Putamen (tissue), 1 donor: Measurements from ENCODE around the gene CIZ1.
"Not testable (repeated sequence)": the region's sequence is repeated elsewhere in the genome, so short reads cannot be mapped to it uniquely, and the experiment has no call there.

ENCODE experiments used
- DNase-seq: peaks from one replicate; pipeline ENCODE4 v3.0.0-alpha.2; 2016; ENCODE audit warnings: low spot score

CIZ1 gene

GRCh38 chr9:128190013-128190412 is 1.4 kb downstream of the CIZ1 start:
- DNase-seq = no peak

GRCh38 chr9:128188209-128188608 is 3.2 kb downstream of the CIZ1 start:
- DNase-seq = no peak

- DNase-seq = no peak
These were observed 4.0 kb downstream of the CIZ1 start for GRCh38 chr9:128187361-128187760.

- no peak for DNase-seq
These were observed 5.1 kb downstream of the CIZ1 start for GRCh38 chr9:128185979-128186965.

GRCh38 chr9:128182893-128183588 is 8.3 kb downstream of the CIZ1 start:
- DNase-seq = no peak

GRCh38 chr9:128181480-128181879 is 9.9 kb downstream of the CIZ1 start:
- DNase-seq = not testable (repeated sequence)

- DNase-seq = no peak
These were observed 10.9 kb downstream of the CIZ1 start for GRCh38 chr9:128180447-128180846.

- DNase-seq = no peak
These were observed 11.4 kb downstream of the CIZ1 start for GRCh38 chr9:128180001-128180400.

GRCh38 chr9:128178806-128179431 is 12.5 kb downstream of the CIZ1 start:
- no peak for DNase-seq

- DNase-seq = no peak
These were observed 15.6 kb downstream of the CIZ1 start for GRCh38 chr9:128175726-128176125.

GRCh38 chr9:128175102-128175563 is 16.2 kb downstream of the CIZ1 start:
- DNase-seq = no peak

- no peak for DNase-seq
These were observed 17.3 kb downstream of the CIZ1 start for GRCh38 chr9:128174062-128174461.

- peak; percentile 72 for DNase-seq
These were observed 21.4 kb downstream of the CIZ1 start for GRCh38 chr9:128169925-128170324.

- DNase-seq = peak; percentile 31
These were observed 21.9 kb downstream of the CIZ1 start for GRCh38 chr9:128169492-128169891.

- DNase-seq = no peak
These were observed 22.6 kb downstream of the CIZ1 start for GRCh38 chr9:128168731-128169308.

GRCh38 chr9:128167209-128167608 is 24.2 kb downstream of the CIZ1 start:
- DNase-seq = no peak

GRCh38 chr9:128166169-128166568 is 25.2 kb downstream of the CIZ1 start:
- no peak for DNase-seq

GRCh38 chr9:128164307-128164885 is 27.0 kb downstream of the CIZ1 start:
- DNase-seq = no peak

GRCh38 chr9:128163523-128164306 is 27.7 kb downstream of the CIZ1 start:
- no peak for DNase-seq

- DNase-seq = no peak
These were observed 28.3 kb downstream of the CIZ1 start for GRCh38 chr9:128163027-128163515.
